H1 (cell line): Measurements from ENCODE around the gene CASK. TPM values are rescaled to one million over a fixed set of nuclear protein-coding genes. Genes with fewer than 3 reads are reported as not detected.

ENCODE experiments used
- ATF2 ChIP-seq: IDR thresholded peaks from 2 replicates; pipeline ENCODE4 v1.6.1; 2012; ENCODE audit warnings: low read length, inconsistent platforms
- BRCA1 ChIP-seq: IDR thresholded peaks from 2 replicates; pipeline ENCODE4 v1.6.1; 2012; ENCODE audit warnings: low read depth, low read length, improper control_type of control experiment
- CHD7 ChIP-seq: fragments of 300-600 bp; sonication (generic); IDR thresholded peaks from 2 replicates; pipeline ENCODE4 v1.7.1; 2012; ENCODE audit warnings: low read length, moderate library complexity, mild to moderate bottlenecking, inconsistent platforms; ENCODE audit not compliant: insufficient replicate concordance
- MAX ChIP-seq: IDR thresholded peaks from 2 replicates; pipeline ENCODE4 v1.6.1; 2012; ENCODE audit warnings: inconsistent platforms
- SP1 ChIP-seq: IDR thresholded peaks from 2 replicates; pipeline ENCODE4 v1.6.1; 2011; ENCODE audit warnings: low read depth, low read length
- TAF7 ChIP-seq: optimal IDR thresholded peaks from 2 replicates; pipeline ENCODE3; 2011; ENCODE audit warnings: low read depth, mild to moderate bottlenecking, inconsistent platforms, low read length, moderate library complexity, borderline replicate concordance
- TEAD4 ChIP-seq: IDR thresholded peaks from 2 replicates; pipeline ENCODE4 v1.6.1; 2012; ENCODE audit warnings: low read depth, low read length, inconsistent platforms, mixed read lengths
- polyA plus RNA-seq, 7 experiments: library from polyadenylated mRNA; depleted of rRNA in 3 of 7; stranded (reverse) in 5 of 7; unstranded in 2 of 7; fragments of >200 nt in 5 of 7; fragments of 200-250 nt in 2 of 7; gene quantifications; 1 replicate in 5 of 7; 2 replicates in 1 of 7; 4 replicates in 1 of 7; pipeline versions ENCODE4 v1.2.1 to v1.2.3, GENCODE V29; 2011 to 2013; ENCODE audit warnings: missing spikeins in 2 of 7, mixed read lengths in 2 of 7
- total RNA-seq: library from RNA; stranded (reverse); fragmentation: NEBNext Ultra II Directional; extraction: Animal tissue kit (Norgen Biotek cat#: 25700); gene quantifications from 2 replicates; pipeline ENCODE4 v1.2.1, GENCODE V29; 2021

CASK gene
- total and polyA plus RNA-seq, 2 of the 8 experiments (the other 6 are each of a cell fraction or from before 2014, with no cell fraction given), result 21.6 to 55.1 TPM

- no peak for TF ChIP-seq CHD7
- TF ChIP-seq MAX, result no peak
- TF ChIP-seq TAF7, result no peak
- TF ChIP-seq BRCA1, result no peak
- no peak for TF ChIP-seq ATF2
- TF ChIP-seq TEAD4, result no peak
- TF ChIP-seq SP1, result no peak
These were observed 342.8 kb downstream of the CASK start (continued) for GRCh38 chrX:41580423-41581064.
